Measurements from ENCODE around the gene JCAD.

JCAD gene

DNA sequence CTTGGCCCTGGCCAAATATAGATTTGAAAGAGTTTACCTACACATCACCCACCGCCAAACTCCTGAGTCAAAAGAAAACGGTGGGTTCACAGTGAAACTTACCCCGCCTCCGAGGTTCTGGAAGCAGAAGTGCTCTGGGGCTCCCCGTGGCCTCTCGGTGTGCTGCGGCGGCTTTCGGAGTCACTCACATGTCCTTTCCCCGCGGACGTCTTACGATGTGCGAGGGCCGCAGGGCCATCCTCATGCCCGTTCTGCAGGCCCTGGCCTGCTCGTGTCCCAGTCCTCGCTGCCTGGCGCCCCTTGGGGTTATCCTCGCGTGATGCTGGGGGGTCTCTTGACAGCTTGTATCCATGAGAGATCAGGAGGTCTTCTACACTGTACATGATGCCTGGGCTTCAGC lies 12.0 kb downstream of the JCAD start:
- H3K27me3 ChIP-seq (ENCODE audit: control insufficient read depth in 1 of 2, insufficient read depth in 2 of 2, low read length in 2 of 2) = peaks cover 0 to 3% of the 10 kb centered on the region in 2 donors
- H3K4me3 ChIP-seq (ENCODE audit: low read depth in 1 of 2, low read length in 2 of 2) = no peak overlapping the region
- H3K27ac ChIP-seq (ENCODE audit: low read depth, low read length) = no peak overlapping the region
- H3K9me3 ChIP-seq (ENCODE audit: control insufficient read depth in 1 of 2, low read length in 2 of 2) = no peaks in the 10 kb centered on the region
- no peaks in the 10 kb centered on the region for H3K4me1 ChIP-seq (ENCODE audit: control insufficient read depth in 1 of 2, insufficient read depth in 2 of 2, low read length in 2 of 2)
- no peak overlapping the region for H3K9ac ChIP-seq (ENCODE audit: low read depth in 1 of 2, low read length in 2 of 2)
- no peaks in the 10 kb centered on the region for H3K36me3 ChIP-seq (ENCODE audit: control insufficient read depth in 1 of 2, insufficient read depth in 2 of 2, low read length in 2 of 2)

DNA sequence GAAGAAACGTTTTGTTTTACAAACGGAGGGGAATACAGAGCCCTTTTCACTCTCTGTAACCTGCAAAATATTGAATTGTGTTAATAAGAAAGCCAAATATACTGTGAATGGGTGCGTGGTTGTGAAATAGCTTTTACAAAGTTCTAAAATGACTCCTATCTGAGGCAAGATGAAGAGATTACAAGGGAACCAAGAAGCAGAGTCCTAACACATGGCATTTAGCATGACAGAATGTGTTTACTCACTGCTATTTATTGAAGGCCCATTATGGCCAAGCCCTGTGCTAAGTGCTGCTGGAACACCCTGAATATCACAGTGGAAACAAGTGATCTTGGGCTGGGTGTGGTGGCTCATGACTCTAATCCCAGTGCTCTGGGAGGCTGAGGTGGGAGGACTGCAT lies 12.9 kb downstream of the JCAD start:
- H3K9me3 ChIP-seq (ENCODE audit: control insufficient read depth in 1 of 2, low read length in 2 of 2) = no peaks in the 10 kb centered on the region
- no peaks in the 10 kb centered on the region for H3K4me1 ChIP-seq (ENCODE audit: control insufficient read depth in 1 of 2, insufficient read depth in 2 of 2, low read length in 2 of 2)
- H3K27ac ChIP-seq (ENCODE audit: low read depth, low read length) = no peak overlapping the region
- H3K27me3 ChIP-seq (ENCODE audit: control insufficient read depth in 1 of 2, insufficient read depth in 2 of 2, low read length in 2 of 2) = peaks cover 0 to 3% of the 10 kb centered on the region in 2 donors
- H3K9ac ChIP-seq (ENCODE audit: low read depth in 1 of 2, low read length in 2 of 2) = no peak overlapping the region
- H3K4me3 ChIP-seq (ENCODE audit: low read depth in 1 of 2, low read length in 2 of 2) = no peak overlapping the region
- H3K36me3 ChIP-seq (ENCODE audit: control insufficient read depth in 1 of 2, insufficient read depth in 2 of 2, low read length in 2 of 2) = no peaks in the 10 kb centered on the region

GRCh38 chr10:30045961-30046360 lies 13.4 kb downstream of the JCAD start:
- H3K9me3 ChIP-seq (ENCODE audit: control insufficient read depth in 1 of 2, low read length in 2 of 2) = no peaks in the 10 kb centered on the region
- no peaks in the 10 kb centered on the region for H3K4me1 ChIP-seq (ENCODE audit: control insufficient read depth in 1 of 2, insufficient read depth in 2 of 2, low read length in 2 of 2)
- no peak overlapping the region for H3K27ac ChIP-seq (ENCODE audit: low read depth, low read length)
- H3K36me3 ChIP-seq (ENCODE audit: control insufficient read depth in 1 of 2, insufficient read depth in 2 of 2, low read length in 2 of 2) = no peaks in the 10 kb centered on the region
- no peak overlapping the region for H3K4me3 ChIP-seq (ENCODE audit: low read depth in 1 of 2, low read length in 2 of 2)
- H3K9ac ChIP-seq (ENCODE audit: low read depth in 1 of 2, low read length in 2 of 2) = no peak overlapping the region
- peaks cover 0 to 3% of the 10 kb centered on the region in 2 donors for H3K27me3 ChIP-seq (ENCODE audit: control insufficient read depth in 1 of 2, insufficient read depth in 2 of 2, low read length in 2 of 2)

- Histone ChIP-seq H3K4me1 (ENCODE audit: control insufficient read depth in 1 of 2, insufficient read depth in 2 of 2, low read length in 2 of 2) (no peaks in the 10 kb centered on the region), H3K4me3 (ENCODE audit: low read depth in 1 of 2, low read length in 2 of 2) (no peak overlapping the region), H3K9me3 (ENCODE audit: control insufficient read depth in 1 of 2, low read length in 2 of 2) (no peaks in the 10 kb centered on the region), H3K9ac (ENCODE audit: low read depth in 1 of 2, low read length in 2 of 2) (no peak overlapping the region), H3K27me3 (ENCODE audit: control insufficient read depth in 1 of 2, insufficient read depth in 2 of 2, low read length in 2 of 2) (peaks cover 3 to 4% of the 10 kb centered on the region in 2 donors), H3K27ac (ENCODE audit: low read depth, low read length) (no peak overlapping the region), H3K36me3 (ENCODE audit: control insufficient read depth in 1 of 2, insufficient read depth in 2 of 2, low read length in 2 of 2) (no peaks in the 10 kb centered on the region)
Measured at GRCh38 chr10:30043476-30044270, 15.7 kb downstream of the JCAD start.

DNA sequence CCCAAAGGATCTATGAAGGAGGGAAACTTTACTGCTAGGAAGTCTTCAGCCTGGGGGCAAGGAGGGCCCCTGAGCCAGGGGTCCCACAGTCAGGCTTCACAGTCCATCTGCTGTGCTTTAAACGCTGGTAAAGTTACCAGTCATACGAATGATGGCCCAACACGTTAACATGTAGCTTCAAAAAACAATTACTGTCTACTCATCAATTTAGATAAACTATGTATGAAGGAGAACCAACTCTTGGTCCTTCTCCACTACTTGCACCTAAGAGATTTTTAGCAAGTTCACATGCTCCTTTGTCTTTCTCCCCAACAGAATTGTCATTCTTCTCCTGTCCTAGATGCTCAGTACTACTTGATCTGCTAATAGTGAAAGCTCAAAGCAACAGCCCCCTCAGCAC lies 16.6 kb downstream of the JCAD start:
- Histone ChIP-seq H3K27me3 (ENCODE audit: control insufficient read depth in 1 of 2, insufficient read depth in 2 of 2, low read length in 2 of 2) (peaks cover 0 to 4% of the 10 kb centered on the region in 2 donors), H3K4me1 (ENCODE audit: control insufficient read depth in 1 of 2, insufficient read depth in 2 of 2, low read length in 2 of 2) (no peaks in the 10 kb centered on the region), H3K9me3 (ENCODE audit: control insufficient read depth in 1 of 2, low read length in 2 of 2) (no peaks in the 10 kb centered on the region), H3K9ac (ENCODE audit: low read depth in 1 of 2, low read length in 2 of 2) (no peak overlapping the region), H3K36me3 (ENCODE audit: control insufficient read depth in 1 of 2, insufficient read depth in 2 of 2, low read length in 2 of 2) (no peaks in the 10 kb centered on the region), H3K4me3 (ENCODE audit: low read depth in 1 of 2, low read length in 2 of 2) (no peak overlapping the region), H3K27ac (ENCODE audit: low read depth, low read length) (no peak overlapping the region)

- H3K36me3 ChIP-seq (ENCODE audit: control insufficient read depth in 1 of 2, insufficient read depth in 2 of 2, low read length in 2 of 2) = no peaks in the 10 kb centered on the region
- no peak overlapping the region for H3K4me3 ChIP-seq (ENCODE audit: low read depth in 1 of 2, low read length in 2 of 2)
- H3K4me1 ChIP-seq (ENCODE audit: control insufficient read depth in 1 of 2, insufficient read depth in 2 of 2, low read length in 2 of 2) = no peaks in the 10 kb centered on the region
- no peak overlapping the region for H3K27ac ChIP-seq (ENCODE audit: low read depth, low read length)
- no peaks in the 10 kb centered on the region for H3K9me3 ChIP-seq (ENCODE audit: control insufficient read depth in 1 of 2, low read length in 2 of 2)
- H3K9ac ChIP-seq (ENCODE audit: low read depth in 1 of 2, low read length in 2 of 2) = no peak overlapping the region
- H3K27me3 ChIP-seq (ENCODE audit: control insufficient read depth in 1 of 2, insufficient read depth in 2 of 2, low read length in 2 of 2) = peaks cover 0 to 4% of the 10 kb centered on the region in 2 donors
Measured at GRCh38 chr10:30041196-30042105, 17.9 kb downstream of the JCAD start.

GRCh38 chr10:30040597-30040996 lies 18.8 kb downstream of the JCAD start:
- no peaks in the 10 kb centered on the region for H3K4me1 ChIP-seq (ENCODE audit: control insufficient read depth in 1 of 2, insufficient read depth in 2 of 2, low read length in 2 of 2)
- H3K27me3 ChIP-seq (ENCODE audit: control insufficient read depth in 1 of 2, insufficient read depth in 2 of 2, low read length in 2 of 2) = peaks cover 0 to 4% of the 10 kb centered on the region in 2 donors
- H3K4me3 ChIP-seq (ENCODE audit: low read depth in 1 of 2, low read length in 2 of 2) = no peak overlapping the region
- no peaks in the 10 kb centered on the region for H3K9me3 ChIP-seq (ENCODE audit: control insufficient read depth in 1 of 2, low read length in 2 of 2)
- H3K36me3 ChIP-seq (ENCODE audit: control insufficient read depth in 1 of 2, insufficient read depth in 2 of 2, low read length in 2 of 2) = no peaks in the 10 kb centered on the region
- H3K9ac ChIP-seq (ENCODE audit: low read depth in 1 of 2, low read length in 2 of 2) = no peak overlapping the region
- H3K27ac ChIP-seq (ENCODE audit: low read depth, low read length) = no peak overlapping the region

GRCh38 chr10:30039988-30040387 lies 19.4 kb downstream of the JCAD start:
- Histone ChIP-seq H3K4me3 (ENCODE audit: low read depth in 1 of 2, low read length in 2 of 2) (no peak overlapping the region), H3K27me3 (ENCODE audit: control insufficient read depth in 1 of 2, insufficient read depth in 2 of 2, low read length in 2 of 2) (peaks cover 0 to 4% of the 10 kb centered on the region in 2 donors), H3K9me3 (ENCODE audit: control insufficient read depth in 1 of 2, low read length in 2 of 2) (no peaks in the 10 kb centered on the region), H3K4me1 (ENCODE audit: control insufficient read depth in 1 of 2, insufficient read depth in 2 of 2, low read length in 2 of 2) (no peaks in the 10 kb centered on the region), H3K9ac (ENCODE audit: low read depth in 1 of 2, low read length in 2 of 2) (no peak overlapping the region), H3K36me3 (ENCODE audit: control insufficient read depth in 1 of 2, insufficient read depth in 2 of 2, low read length in 2 of 2) (no peaks in the 10 kb centered on the region), H3K27ac (ENCODE audit: low read depth, low read length) (no peak overlapping the region)

DNA sequence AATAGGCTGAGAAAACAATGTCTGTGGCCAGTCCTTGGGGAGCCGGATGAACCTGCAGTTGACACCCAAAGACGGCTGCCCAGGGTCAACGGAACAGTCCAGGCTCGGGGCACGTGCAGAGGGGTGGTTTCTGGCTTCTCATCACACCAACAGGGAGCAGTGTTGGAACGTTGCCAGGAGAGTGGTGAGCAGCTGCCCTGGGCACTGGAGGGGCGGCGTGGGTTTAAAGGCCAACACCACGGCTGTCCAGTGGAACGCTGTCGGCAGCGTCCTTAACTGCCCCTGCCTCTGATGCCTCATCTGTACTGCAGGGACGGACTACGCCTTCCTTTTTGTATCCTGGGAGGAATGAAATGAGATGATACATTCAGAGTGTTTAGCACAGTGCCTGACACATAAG lies 19.8 kb downstream of the JCAD start:
- Histone ChIP-seq H3K4me3 (ENCODE audit: low read depth in 1 of 2, low read length in 2 of 2) (no peak overlapping the region), H3K9ac (ENCODE audit: low read depth in 1 of 2, low read length in 2 of 2) (no peak overlapping the region), H3K36me3 (ENCODE audit: control insufficient read depth in 1 of 2, insufficient read depth in 2 of 2, low read length in 2 of 2) (no peaks in the 10 kb centered on the region), H3K27me3 (ENCODE audit: control insufficient read depth in 1 of 2, insufficient read depth in 2 of 2, low read length in 2 of 2) (peaks cover 2 to 4% of the 10 kb centered on the region in 2 donors), H3K4me1 (ENCODE audit: control insufficient read depth in 1 of 2, insufficient read depth in 2 of 2, low read length in 2 of 2) (no peaks in the 10 kb centered on the region), H3K27ac (ENCODE audit: low read depth, low read length) (no peak overlapping the region), H3K9me3 (ENCODE audit: control insufficient read depth in 1 of 2, low read length in 2 of 2) (no peaks in the 10 kb centered on the region)

All from duodenal mucosa (tissue), 2 donors.